GM12892 (cell line): ENCODE results near the gene CLASP2.

Source experiments
- POLR2A ChIP-seq: IDR thresholded peaks from 2 replicates; pipeline ENCODE4 v1.6.1; 2011; ENCODE audit warnings: low read depth, low read length, control low read depth
- POLR2AphosphoS5 ChIP-seq: IDR thresholded peaks from 2 replicates; pipeline ENCODE4 v1.6.1; 2011; ENCODE audit warnings: low read depth, low read length, control low read depth

- TF ChIP-seq POLR2AphosphoS5: no peak
- no peak for TF ChIP-seq POLR2A
These were observed 28.5 kb upstream of the CLASP2 start for GRCh38 chr3:33746416-33747116.
